Neural cell (in vitro differentiated cells): ENCODE data around the gene ZNF600. TPM values are rescaled to one million over a fixed set of nuclear protein-coding genes. Genes with fewer than 3 reads are reported as not detected.
"Not testable (repeated sequence)": the region's sequence is repeated elsewhere in the genome, so short reads cannot be mapped to it uniquely, and the experiment has no call there.

Experiments used
- H2AFZ ChIP-seq: fragments of 200-600, 300-800 bp; sonication (generic), shearing (Covaris generic); 2 replicates; pipeline ENCODE4 v1.6.0; 2014; ENCODE audit warnings: low read depth, mild to moderate bottlenecking, antibody characterized with exemption, low read length, moderate library complexity
- H3F3A ChIP-seq: fragments of 200-600 bp; shearing (Covaris generic); 2 replicates; pipeline ENCODE4 v1.6.1; 2016; ENCODE audit warnings: mild to moderate bottlenecking, moderate library complexity, mixed read lengths, antibody characterized with exemption, low read length; ENCODE audit not compliant: insufficient read depth, poor library complexity, severe bottlenecking
- H3K27ac ChIP-seq: fragments of 200-600, 300-800 bp; sonication (generic), shearing (Covaris generic); 2 replicates; pipeline ENCODE4 v1.5.1; 2014; ENCODE audit warnings: mild to moderate bottlenecking, low read length, moderate library complexity
- H3K27me3 ChIP-seq: fragments of 300-800, 200-600 bp; sonication (generic), shearing (Covaris generic); 2 replicates; pipeline ENCODE4 v1.6.0; 2014; ENCODE audit warnings: mild to moderate bottlenecking, low read depth, low read length, moderate library complexity; ENCODE audit not compliant: insufficient read depth
- H3K36me3 ChIP-seq: fragments of 300-800, 200-600 bp; sonication (generic), shearing (Covaris generic); 2 replicates; pipeline ENCODE4 v1.5.1; 2014; ENCODE audit warnings: mild to moderate bottlenecking, antibody characterized with exemption, low read length, moderate library complexity; ENCODE audit not compliant: insufficient read depth
- H3K4me2 ChIP-seq: fragments of 300-800, 200-600 bp; sonication (generic), shearing (Covaris generic); 2 replicates; pipeline ENCODE4 v1.6.0; 2014; ENCODE audit warnings: mild to moderate bottlenecking, low read length
- H3K4me3 ChIP-seq: fragments of 300-800, 200-600 bp; sonication (generic), shearing (Covaris generic); 2 replicates; pipeline ENCODE4 v1.5.1; 2014; ENCODE audit warnings: mild to moderate bottlenecking, low read length, moderate library complexity
- H3K79me2 ChIP-seq: fragments of 200-600 bp; shearing (Covaris generic); replicated peaks from 2 replicates; pipeline ENCODE4 v1.6.0; 2014; ENCODE audit warnings: mild to moderate bottlenecking, low read length, moderate library complexity; ENCODE audit not compliant: insufficient read depth
- H3K9ac ChIP-seq: fragments of 300-800, 200-600 bp; sonication (generic), shearing (Covaris generic); 2 replicates; pipeline ENCODE4 v1.6.1; 2016; ENCODE audit warnings: mild to moderate bottlenecking, low read length, mixed read lengths
- H3K9me2 ChIP-seq: fragments of 200-600 bp; shearing (Covaris generic); 2 replicates; pipeline ENCODE4 v1.6.1; 2016; ENCODE audit warnings: mild to moderate bottlenecking, low read length, mixed read lengths; ENCODE audit not compliant: insufficient read depth
- H3K9me3 ChIP-seq: fragments of 200-600, 300-800 bp; sonication (generic), shearing (Covaris generic); 2 replicates; pipeline ENCODE4 v1.6.1; 2016; ENCODE audit warnings: mild to moderate bottlenecking, mixed run types, low read length, moderate library complexity, mixed read lengths
- H4K20me1 ChIP-seq: fragments of 200-600 bp; shearing (Covaris generic); 2 replicates; pipeline ENCODE4 v1.6.1; 2016; ENCODE audit warnings: mild to moderate bottlenecking, mixed run types; ENCODE audit not compliant: insufficient read depth
- CTCF ChIP-seq: fragments of 450-650 bp; IDR thresholded peaks from 2 replicates; pipeline ENCODE4 v1.5.1; 2014; ENCODE audit warnings: antibody characterized with exemption, mild to moderate bottlenecking, moderate library complexity; ENCODE audit not compliant: poor library complexity, severe bottlenecking
- EP300 ChIP-seq: fragments of 450-650 bp; conservative IDR thresholded peaks from 2 replicates; pipeline ENCODE4 v1.6.1; 2014; ENCODE audit warnings: antibody characterized with exemption, mild to moderate bottlenecking, moderate library complexity; ENCODE audit not compliant: poor library complexity, severe bottlenecking
- EZH2 ChIP-seq: fragments of 200-600, 300-800 bp; shearing (Covaris generic), sonication (generic); IDR thresholded peaks from 2 replicates; pipeline ENCODE4 v1.6.1; 2014; ENCODE audit warnings: antibody characterized with exemption, low read length, borderline replicate concordance, mild to moderate bottlenecking; ENCODE audit not compliant: insufficient read depth, poor library complexity, severe bottlenecking
- MXI1 ChIP-seq: fragments of 450-650 bp; conservative IDR thresholded peaks from 2 replicates; pipeline ENCODE4 v1.6.1; 2014; ENCODE audit warnings: antibody characterized with exemption, mild to moderate bottlenecking; ENCODE audit not compliant: poor library complexity, severe bottlenecking
- POLR2AphosphoS5 ChIP-seq: IDR thresholded peaks from 2 replicates; pipeline ENCODE4 v1.6.1; 2012
- RAD21 ChIP-seq: fragments of 450-650 bp; conservative IDR thresholded peaks from 2 replicates; pipeline ENCODE4 v1.6.1; 2014; ENCODE audit warnings: antibody characterized with exemption, mild to moderate bottlenecking, moderate library complexity
- SMC3 ChIP-seq: fragments of 450-650 bp; conservative IDR thresholded peaks from 2 replicates; pipeline ENCODE4 v1.6.1; 2014; ENCODE audit warnings: antibody characterized with exemption, mild to moderate bottlenecking, moderate library complexity; ENCODE audit not compliant: poor library complexity
- TAF1 ChIP-seq: IDR thresholded peaks from 2 replicates; pipeline ENCODE4 v1.6.1; 2012; ENCODE audit warnings: low read depth
- polyA plus RNA-seq: library from polyadenylated mRNA; depleted of rRNA; stranded (reverse); fragments of >200 nt; gene quantifications from 2 replicates; pipeline ENCODE4 v1.2.3, GENCODE V29; 2014
- TF ChIP-seq, protein P1 (sequence below): IDR thresholded peaks from 2 replicates; pipeline ENCODE4 v1.6.1; 2012; ENCODE audit warnings: borderline replicate concordance

Gene ZNF600
- polyA plus RNA-seq, 1 donor from 2014 or later: 0.59 TPM

GRCh38 chr19:52724701-52725514 lies 61.7 kb downstream of the ZNF600 start:
- Histone ChIP-seq H3K79me2 (no peaks in the 10 kb centered on the region), H3K27ac (no peak overlapping the region), H2AFZ (no peak overlapping the region), H3K9me2 (no peaks in the 10 kb centered on the region), H3K4me2 (no peak overlapping the region), H4K20me1 (no peaks in the 10 kb centered on the region), H3K9me3 (peaks cover 4% of the 10 kb centered on the region), H3K4me3 (no peak overlapping the region), H3K36me3 (no peaks in the 10 kb centered on the region), H3K27me3 (no peaks in the 10 kb centered on the region), H3F3A (no peaks in the 10 kb centered on the region), H3K9ac (no peak overlapping the region)
- TF ChIP-seq CTCF (no peak), SMC3 (no peak), POLR2AphosphoS5 (no peak), TAF1 (no peak), MXI1 (no peak), EZH2 (no peak), RAD21 (no peak), EP300 (no peak)
- TF ChIP-seq, protein P1, sequence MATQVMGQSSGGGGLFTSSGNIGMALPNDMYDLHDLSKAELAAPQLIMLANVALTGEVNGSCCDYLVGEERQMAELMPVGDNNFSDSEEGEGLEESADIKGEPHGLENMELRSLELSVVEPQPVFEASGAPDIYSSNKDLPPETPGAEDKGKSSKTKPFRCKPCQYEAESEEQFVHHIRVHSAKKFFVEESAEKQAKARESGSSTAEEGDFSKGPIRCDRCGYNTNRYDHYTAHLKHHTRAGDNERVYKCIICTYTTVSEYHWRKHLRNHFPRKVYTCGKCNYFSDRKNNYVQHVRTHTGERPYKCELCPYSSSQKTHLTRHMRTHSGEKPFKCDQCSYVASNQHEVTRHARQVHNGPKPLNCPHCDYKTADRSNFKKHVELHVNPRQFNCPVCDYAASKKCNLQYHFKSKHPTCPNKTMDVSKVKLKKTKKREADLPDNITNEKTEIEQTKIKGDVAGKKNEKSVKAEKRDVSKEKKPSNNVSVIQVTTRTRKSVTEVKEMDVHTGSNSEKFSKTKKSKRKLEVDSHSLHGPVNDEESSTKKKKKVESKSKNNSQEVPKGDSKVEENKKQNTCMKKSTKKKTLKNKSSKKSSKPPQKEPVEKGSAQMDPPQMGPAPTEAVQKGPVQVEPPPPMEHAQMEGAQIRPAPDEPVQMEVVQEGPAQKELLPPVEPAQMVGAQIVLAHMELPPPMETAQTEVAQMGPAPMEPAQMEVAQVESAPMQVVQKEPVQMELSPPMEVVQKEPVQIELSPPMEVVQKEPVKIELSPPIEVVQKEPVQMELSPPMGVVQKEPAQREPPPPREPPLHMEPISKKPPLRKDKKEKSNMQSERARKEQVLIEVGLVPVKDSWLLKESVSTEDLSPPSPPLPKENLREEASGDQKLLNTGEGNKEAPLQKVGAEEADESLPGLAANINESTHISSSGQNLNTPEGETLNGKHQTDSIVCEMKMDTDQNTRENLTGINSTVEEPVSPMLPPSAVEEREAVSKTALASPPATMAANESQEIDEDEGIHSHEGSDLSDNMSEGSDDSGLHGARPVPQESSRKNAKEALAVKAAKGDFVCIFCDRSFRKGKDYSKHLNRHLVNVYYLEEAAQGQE: no peak

DNA sequence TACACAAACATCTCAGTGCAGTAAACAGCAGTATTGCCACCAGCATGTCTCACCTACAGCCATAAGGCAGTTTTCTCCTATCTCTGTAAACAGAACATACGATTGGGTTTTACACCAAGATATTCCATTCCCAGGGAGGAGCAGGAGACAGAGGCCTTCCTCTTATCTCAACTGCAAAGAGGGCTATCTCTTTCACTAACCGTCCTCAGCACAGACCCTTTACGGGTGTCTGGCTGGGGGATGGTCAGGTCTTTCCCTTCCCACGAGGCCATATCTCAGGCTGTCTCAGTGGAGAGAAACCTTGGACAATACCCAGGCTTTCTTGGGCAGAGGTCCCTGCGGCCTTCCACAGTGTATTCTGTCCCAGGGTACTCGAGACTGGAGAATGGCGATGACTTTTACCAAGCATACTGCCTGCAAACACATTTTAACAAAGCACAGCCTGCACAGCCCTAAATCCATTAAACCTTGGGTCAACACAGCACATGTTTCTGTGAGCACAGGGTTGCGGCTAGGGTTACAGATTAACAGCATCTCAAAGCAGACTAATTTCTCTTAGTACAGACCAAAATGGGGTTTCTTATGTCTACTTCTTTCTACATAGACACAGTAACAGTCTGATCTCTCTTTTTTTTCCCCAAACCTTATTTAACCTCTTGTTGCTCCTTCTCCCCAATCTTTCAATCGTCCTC lies 62.5 kb downstream of the ZNF600 start:
- not testable (repeated sequence) for H3K27ac ChIP-seq, H2AFZ ChIP-seq, H3K4me2 ChIP-seq, H4K20me1 ChIP-seq, H3K79me2 ChIP-seq, H3K9me3 ChIP-seq, H3F3A ChIP-seq, H3K9me2 ChIP-seq, H3K4me3 ChIP-seq, H3K36me3 ChIP-seq, H3K27me3 ChIP-seq, H3K9ac ChIP-seq
